Measurements from ENCODE around the gene TIMP3.

GRCh38 chr22:32910429-32910772 lies 108.9 kb downstream of the TIMP3 start:
- TF ChIP-seq POLR2A (IDR thresholded peaks at IDR 0.05) = no peak
- TF ChIP-seq, protein P1, sequence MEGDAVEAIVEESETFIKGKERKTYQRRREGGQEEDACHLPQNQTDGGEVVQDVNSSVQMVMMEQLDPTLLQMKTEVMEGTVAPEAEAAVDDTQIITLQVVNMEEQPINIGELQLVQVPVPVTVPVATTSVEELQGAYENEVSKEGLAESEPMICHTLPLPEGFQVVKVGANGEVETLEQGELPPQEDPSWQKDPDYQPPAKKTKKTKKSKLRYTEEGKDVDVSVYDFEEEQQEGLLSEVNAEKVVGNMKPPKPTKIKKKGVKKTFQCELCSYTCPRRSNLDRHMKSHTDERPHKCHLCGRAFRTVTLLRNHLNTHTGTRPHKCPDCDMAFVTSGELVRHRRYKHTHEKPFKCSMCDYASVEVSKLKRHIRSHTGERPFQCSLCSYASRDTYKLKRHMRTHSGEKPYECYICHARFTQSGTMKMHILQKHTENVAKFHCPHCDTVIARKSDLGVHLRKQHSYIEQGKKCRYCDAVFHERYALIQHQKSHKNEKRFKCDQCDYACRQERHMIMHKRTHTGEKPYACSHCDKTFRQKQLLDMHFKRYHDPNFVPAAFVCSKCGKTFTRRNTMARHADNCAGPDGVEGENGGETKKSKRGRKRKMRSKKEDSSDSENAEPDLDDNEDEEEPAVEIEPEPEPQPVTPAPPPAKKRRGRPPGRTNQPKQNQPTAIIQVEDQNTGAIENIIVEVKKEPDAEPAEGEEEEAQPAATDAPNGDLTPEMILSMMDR (IDR thresholded peaks at IDR 0.05) = no peak

All from heart left ventricle (tissue), 13 donors.